HG02678 (cell line): Measurements from ENCODE around the gene EEF1E1.
"Not testable (repeated sequence)": the region's sequence is repeated elsewhere in the genome, so short reads cannot be mapped to it uniquely, and the experiment has no call there.

ENCODE experiments used
- ATAC-seq: cut with Tn5 transposase; IDR thresholded peaks from one replicate; pipeline ENCODE4 v1.9.1; 2021; ENCODE audit warnings: mild to moderate bottlenecking, moderate library complexity; ENCODE audit not compliant: unreplicated experiment

EEF1E1 gene

GRCh38 chr6:8064638-8065518 lies 37.5 kb downstream of the EEF1E1 start:
- ATAC-seq: no peak

DNA sequence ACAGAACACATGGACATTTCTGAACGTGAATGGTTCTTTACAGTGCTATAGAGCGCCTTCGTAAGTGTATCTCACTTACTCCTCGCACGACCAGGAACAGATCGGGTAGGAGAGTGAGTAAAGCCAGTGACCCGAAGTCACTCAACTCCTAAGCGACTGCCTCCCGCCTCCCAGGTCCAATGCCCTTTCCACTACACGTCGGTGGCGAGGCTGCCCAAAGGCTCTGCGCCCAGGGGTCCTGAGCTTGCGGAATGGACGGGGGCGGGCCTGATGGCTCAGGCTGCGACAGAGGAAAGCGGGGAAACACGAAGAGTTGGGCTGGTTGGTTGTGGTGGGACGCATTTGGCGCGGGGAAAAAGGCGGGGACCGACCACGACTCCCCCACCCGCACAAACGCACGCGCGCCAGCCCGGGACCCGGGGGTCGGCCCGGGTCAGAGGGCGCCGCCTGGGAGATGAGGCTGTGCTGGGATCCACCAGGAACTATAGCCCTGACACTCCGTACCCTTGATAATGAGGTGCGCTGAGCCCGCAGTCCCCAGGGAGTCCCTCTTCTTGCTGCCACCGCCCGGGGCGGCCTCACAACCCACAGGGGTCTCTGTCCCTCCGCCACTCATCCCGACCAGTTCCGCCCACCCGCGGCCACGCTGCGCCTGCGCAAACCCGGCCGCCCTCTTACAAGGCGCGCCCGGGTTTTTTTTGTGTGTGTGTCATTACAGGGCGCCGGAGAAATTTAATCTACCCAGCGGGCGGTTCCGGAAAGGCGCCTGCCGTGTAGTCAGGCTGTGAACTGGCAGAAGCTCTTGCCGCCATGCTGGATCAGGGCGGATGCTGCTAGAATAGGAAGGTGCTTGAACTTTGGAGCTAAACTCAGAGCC lies 38.3 kb downstream of the EEF1E1 start, which contains the start of gene BLOC1S5:
Gene BLOC1S5, minus strand, starts transcription at position 629 of the 877 bp plus-strand sequence. Its CDS starts 13 bp downstream, at position 616.
- ATAC-seq: peak; percentile 88

DNA sequence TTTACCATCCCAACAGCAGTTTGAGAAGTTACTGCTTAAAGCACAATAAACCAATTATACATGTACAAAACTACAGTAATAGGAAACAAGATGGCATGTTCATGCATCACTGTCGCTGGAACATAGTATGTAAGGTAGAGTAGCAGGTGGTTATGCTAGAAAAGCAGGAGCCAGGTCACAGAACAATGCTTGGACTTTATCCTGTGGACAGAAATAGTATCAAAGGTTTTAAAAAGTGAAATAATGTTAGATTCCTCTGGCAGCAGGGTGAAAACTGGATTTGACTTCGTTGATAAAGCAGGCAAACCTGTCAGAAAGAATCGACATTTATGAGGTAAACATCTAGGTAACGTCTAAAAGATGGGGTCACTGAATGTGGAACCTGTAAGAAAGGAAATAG lies 40.6 kb downstream of the EEF1E1 start:
- no peak for ATAC-seq

DNA sequence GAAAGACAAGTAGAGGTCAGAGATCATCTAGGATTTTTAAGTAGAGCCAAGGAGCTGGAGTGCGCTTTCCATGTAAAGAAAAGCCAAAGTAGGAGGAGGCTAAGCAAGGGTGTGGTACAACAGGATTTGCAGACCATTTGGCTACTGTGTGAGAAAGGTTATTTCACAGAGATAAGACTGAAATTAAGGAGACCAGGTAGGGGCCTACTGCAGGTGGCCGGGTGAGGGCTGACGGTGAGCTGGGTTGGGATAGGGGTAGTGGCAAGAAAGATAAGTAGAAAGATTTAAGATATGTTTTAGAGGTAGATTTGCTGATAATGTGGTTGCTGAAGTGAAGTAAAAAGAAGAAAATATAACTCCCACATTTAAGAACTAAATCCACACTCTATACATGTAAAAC lies 42.0 kb downstream of the EEF1E1 start:
- ATAC-seq: no peak

DNA sequence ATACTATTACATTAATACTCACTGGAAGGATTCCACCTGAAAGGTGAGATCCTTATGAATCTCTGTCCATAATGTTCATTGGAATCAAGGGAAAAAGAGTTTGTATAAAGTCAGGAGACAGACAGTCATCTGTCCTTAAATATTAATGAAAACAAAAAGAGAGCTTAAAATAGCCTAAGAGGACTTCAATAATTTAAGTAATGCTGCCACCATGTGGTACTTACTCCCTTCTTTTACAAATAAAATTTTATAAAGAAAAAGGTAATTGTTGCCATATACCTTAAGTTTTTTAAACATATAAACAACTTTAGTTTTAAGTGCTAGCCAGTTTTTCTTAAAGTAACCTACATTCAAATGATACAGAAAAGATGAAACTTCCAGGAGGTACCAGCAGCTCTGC lies 43.2 kb downstream of the EEF1E1 start:
- no peak for ATAC-seq

- no peak for ATAC-seq
Observed at GRCh38 chr6:8057793-8058192, 44.6 kb downstream of the EEF1E1 start.

DNA sequence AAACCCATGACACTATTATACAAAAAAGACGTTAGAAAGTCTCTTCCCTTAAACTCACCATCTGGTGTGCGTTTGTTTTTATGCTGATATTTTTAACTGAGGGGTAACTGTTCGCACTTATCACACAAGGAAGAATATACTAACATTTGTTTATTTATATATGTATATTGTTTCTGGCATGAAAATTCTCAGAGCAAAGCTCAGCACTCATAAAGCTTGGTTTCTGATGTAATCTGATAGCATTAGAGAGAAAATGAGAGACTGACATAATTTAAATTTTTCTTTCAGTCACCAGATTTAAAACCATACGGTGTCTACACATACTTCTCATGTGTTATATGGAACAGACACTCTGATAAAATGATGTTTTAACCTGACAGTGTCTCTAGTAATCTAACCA lies 45.1 kb downstream of the EEF1E1 start:
- ATAC-seq: no peak

GRCh38 chr6:8054276-8054675 lies 48.1 kb downstream of the EEF1E1 start:
- ATAC-seq: no peak

DNA sequence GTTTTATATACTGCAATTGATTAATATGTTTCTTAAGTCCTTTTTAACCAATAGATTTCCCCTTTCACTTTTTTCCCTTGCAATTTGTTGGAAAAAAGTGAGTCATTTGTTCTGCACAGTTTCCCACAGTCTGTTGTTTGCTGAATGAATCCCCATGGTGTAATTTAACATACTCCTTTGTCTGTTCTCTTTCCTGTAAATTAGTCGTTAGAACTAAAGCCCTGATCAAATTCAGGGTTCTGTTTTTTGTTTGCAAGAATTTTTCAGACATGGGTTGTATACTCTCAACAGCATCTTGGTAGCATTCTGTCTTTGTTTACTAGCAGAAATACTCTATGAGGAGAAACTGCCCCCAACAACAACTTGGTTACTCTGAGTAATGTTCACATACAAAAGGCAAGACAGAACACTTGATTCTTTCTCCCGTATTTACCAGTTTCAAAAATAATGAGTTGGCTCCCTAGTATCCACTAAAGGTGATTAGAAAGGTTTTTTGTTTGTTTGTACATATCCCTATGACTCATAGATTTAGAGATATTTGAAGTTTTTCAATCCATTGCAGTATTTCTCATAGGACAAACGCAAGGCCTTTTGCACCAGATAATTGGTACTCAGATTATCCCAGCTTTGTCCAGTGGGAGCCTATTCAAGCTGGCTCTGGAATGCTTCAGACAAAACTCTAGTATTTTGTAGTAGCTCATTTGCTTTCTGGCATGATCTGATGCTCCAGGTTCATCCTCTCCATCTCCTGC lies 54.6 kb downstream of the EEF1E1 start:
- no peak for ATAC-seq

GRCh38 chr6:8045769-8046168 lies 56.6 kb downstream of the EEF1E1 start:
- not testable (repeated sequence) for ATAC-seq

DNA sequence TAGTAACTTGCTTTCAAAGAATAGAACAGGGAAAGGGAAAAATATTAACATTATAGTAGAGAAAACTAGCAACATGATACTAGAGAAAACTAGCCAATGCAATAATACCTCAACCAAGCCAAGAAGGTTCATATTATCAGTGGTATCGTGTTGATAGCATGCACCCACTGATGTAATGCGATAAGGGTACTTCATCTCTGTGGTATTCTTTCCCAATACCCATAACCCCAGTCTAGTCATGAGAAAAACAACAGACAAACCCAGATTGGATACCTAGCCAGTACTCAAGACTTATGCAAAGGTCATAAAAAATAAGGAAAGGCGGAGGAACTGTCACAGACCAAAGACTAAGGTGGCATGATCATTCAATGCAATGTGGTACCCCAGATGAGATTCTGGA lies 59.1 kb downstream of the EEF1E1 start:
- ATAC-seq: no peak

DNA sequence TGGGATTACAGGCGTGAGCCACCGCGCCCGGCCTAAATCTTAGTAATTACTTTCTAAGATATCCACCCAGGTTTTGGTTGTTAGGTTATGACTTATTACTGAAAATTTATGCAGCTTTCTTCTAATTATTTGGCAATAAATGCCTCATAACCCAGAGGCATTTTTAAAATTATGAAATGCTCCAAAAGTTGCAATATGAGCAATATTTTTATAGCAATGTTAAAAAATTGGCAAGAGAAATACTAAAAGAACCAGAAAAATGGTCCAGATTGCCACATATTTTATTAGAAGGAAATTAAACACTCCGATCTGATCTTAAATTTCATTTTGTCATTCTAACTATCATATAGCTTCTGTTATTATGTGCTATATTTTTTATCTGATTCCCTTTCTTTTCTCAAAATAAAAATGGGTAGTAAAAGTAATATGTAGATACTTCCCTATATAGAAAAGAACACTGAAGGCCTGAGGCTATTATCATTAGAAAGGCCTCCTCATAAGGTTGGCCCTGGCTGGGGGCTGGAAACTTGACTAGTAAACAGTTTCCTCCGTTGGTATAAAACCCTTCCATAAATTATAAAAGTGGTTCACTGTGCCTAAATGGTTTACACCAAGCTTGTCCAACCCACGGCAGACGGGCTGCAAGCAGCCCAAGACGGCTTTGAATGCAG lies 60.3 kb downstream of the EEF1E1 start:
- ATAC-seq: no peak

DNA sequence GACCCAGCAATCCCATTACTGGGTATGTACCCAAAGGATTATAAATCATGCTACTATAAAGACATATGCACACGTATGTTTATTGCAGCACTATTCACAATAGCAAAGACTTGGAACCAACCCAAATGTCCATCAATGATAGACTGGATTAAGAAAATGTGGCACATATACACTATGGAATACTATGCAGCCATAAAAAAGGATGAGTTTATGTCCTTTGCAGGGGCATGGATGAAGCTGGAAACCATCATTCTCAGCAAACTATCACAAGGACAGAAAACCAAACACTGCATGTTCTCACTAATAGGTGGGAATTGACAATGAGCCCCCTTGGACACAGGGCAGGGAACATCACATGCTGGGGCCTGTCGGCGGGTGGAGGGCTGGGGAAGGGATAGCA lies 68.2 kb downstream of the EEF1E1 start:
- not testable (repeated sequence) for ATAC-seq

DNA sequence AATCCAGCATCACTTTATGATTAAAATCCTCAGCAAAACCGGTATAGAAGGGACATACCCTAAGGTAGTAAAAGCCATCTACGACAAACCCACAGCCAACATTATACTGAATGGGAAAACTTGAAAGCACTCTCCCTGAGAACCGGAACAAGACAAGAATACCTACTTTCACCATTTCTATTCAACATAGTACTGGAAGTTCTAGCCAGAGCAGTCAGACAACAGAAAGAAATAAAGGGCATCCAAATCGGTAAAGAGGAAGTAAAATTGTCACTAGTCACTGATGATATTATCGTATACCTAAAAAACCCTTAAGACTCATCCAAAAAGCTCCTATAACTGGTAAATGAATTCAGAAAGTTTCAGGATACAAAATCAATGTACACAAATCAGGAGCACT lies 71.4 kb downstream of the EEF1E1 start:
- no peak for ATAC-seq
